ACC112 (cell line): ENCODE measurements around the gene FRY.
"Not testable (repeated sequence)": the region's sequence is repeated elsewhere in the genome, so short reads cannot be mapped to it uniquely, and the experiment has no call there.

Experiments used
- H2AFZ ChIP-seq: fragments of 200-600 bp; sonication (generic); one replicate; pipeline ENCODE4 v1.6.0; 2017; ENCODE audit warnings: antibody characterized with exemption, low read length; ENCODE audit not compliant: unreplicated experiment
- H3K27ac ChIP-seq: fragments of 200-600 bp; sonication (generic); 2 replicates; pipeline ENCODE4 v1.5.1; 2014; ENCODE audit warnings: low read depth, mild to moderate bottlenecking, antibody characterized with exemption, low read length, moderate library complexity
- H3K27me3 ChIP-seq: fragments of 200-600 bp; sonication (generic); 2 replicates; pipeline ENCODE4 v1.6.1; 2014; ENCODE audit warnings: mild to moderate bottlenecking, antibody characterized with exemption, low read length, moderate library complexity, mixed read lengths; ENCODE audit not compliant: insufficient read depth
- H3K36me3 ChIP-seq: fragments of 200-600 bp; sonication (generic); 2 replicates; pipeline ENCODE4 v1.6.1; 2016; ENCODE audit warnings: mild to moderate bottlenecking, antibody characterized with exemption, low read length, moderate library complexity, mixed read lengths; ENCODE audit not compliant: insufficient read depth
- H3K4me1 ChIP-seq: fragments of 200-600 bp; sonication (generic); one replicate; pipeline ENCODE4 v1.6.1; 2016; ENCODE audit warnings: low read length, mixed read lengths; ENCODE audit not compliant: insufficient read depth, unreplicated experiment, control insufficient read depth
- H3K4me3 ChIP-seq: fragments of 200-600 bp; sonication (generic); 2 replicates; pipeline ENCODE4 v1.5.1; 2014; ENCODE audit warnings: mild to moderate bottlenecking, low read depth, low read length
- H3K79me2 ChIP-seq: fragments of 200-600 bp; sonication (generic); one replicate; pipeline ENCODE4 v1.6.0; 2016; ENCODE audit warnings: low read length; ENCODE audit not compliant: control insufficient read depth, unreplicated experiment, insufficient read depth

The FRY gene

DNA sequence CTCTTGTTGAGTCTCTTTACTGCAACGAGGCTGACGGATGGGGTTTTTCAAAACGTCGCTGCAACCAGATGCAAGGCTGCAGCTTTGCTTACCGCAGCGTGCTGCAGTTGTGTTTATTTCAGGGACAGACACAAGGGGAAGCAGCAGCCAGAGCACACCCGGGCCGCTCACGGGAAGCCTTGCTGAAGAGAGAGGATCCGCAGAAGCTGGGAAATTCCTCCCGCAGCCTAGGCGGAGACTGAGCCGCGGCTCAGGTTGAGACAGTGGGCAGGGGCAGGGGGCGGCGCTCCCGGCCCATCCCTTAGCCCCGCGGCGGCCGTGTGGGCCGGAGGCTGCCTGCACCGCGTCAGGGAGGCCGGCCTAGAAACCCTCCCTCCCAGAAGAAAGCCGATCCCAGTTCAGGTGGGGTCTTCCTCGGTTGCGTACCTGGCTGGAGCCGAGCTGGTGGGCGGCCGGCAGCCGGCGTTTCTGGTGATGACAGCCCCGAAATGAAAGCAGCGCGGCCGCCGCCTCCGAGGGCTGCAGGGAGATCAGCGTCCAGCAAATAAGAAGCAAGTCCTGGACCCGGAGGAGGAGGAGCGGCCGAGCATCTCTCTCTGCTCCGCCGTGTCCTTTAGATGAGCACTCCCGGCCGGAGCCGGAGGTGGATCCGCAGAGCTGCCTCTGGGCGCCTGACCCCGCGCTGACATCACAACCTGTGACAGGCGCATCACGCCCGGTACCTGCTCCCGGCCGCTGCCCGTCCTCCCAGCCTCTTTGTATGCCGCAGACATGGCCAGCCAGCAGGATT is at the start of gene FRY:
FRY (plus strand) TSS at position 750 of the 790 bp plus-strand sequence; CDS start at position 772, 22 bp downstream.
- H3K4me3 ChIP-seq = peak within 1 kb of the TSS; percentile 83
- H3K36me3 ChIP-seq = no peaks in the 10 kb centered on the region
- H2AFZ ChIP-seq = peak within 1 kb of the TSS; percentile 94
- no peaks in the 10 kb centered on the region for H3K79me2 ChIP-seq
- H3K27me3 ChIP-seq = no peaks in the 10 kb centered on the region
- peaks cover 6% of the 10 kb centered on the region for H3K4me1 ChIP-seq
- no peak within 1 kb of the TSS for H3K27ac ChIP-seq

- Histone ChIP-seq H3K4me1 (peaks cover 10% of the 10 kb centered on the region), H3K79me2 (no peaks in the 10 kb centered on the region), H3K4me3 (no peak overlapping the region), H2AFZ (no peak overlapping the region), H3K27ac (peak overlapping the region; percentile 58), H3K27me3 (no peaks in the 10 kb centered on the region), H3K36me3 (no peaks in the 10 kb centered on the region)
Measured at GRCh38 chr13:31982124-31982523, 49.5 kb upstream of the FRY start.

GRCh38 chr13:31982540-31982939 is 49.0 kb upstream of the FRY start:
- H3K27ac ChIP-seq = peak overlapping the region; percentile 58
- no peaks in the 10 kb centered on the region for H3K27me3 ChIP-seq
- H3K36me3 ChIP-seq = no peaks in the 10 kb centered on the region
- H3K4me3 ChIP-seq = no peak overlapping the region
- no peak overlapping the region for H2AFZ ChIP-seq
- H3K4me1 ChIP-seq = peaks cover 10% of the 10 kb centered on the region
- H3K79me2 ChIP-seq = no peaks in the 10 kb centered on the region

GRCh38 chr13:31983696-31984095 is 47.9 kb upstream of the FRY start:
- not testable (repeated sequence) for H3K4me3 ChIP-seq, H3K27ac ChIP-seq, H2AFZ ChIP-seq, H3K27me3 ChIP-seq, H3K36me3 ChIP-seq, H3K79me2 ChIP-seq
- H3K4me1 ChIP-seq = peaks cover 10% of the 10 kb centered on the region

- H3K79me2 ChIP-seq, H3K27ac ChIP-seq, H3K36me3 ChIP-seq, H3K4me3 ChIP-seq, H2AFZ ChIP-seq, H3K27me3 ChIP-seq: not testable (repeated sequence)
- peaks cover 10% of the 10 kb centered on the region for H3K4me1 ChIP-seq
Measured at GRCh38 chr13:31984388-31984787, 47.2 kb upstream of the FRY start.

- no peak overlapping the region for H2AFZ ChIP-seq
- no peaks in the 10 kb centered on the region for H3K79me2 ChIP-seq
- peaks cover 9% of the 10 kb centered on the region for H3K4me1 ChIP-seq
- H3K27ac ChIP-seq = no peak overlapping the region
- H3K36me3 ChIP-seq = no peaks in the 10 kb centered on the region
- H3K4me3 ChIP-seq = no peak overlapping the region
- H3K27me3 ChIP-seq = no peaks in the 10 kb centered on the region
Measured at GRCh38 chr13:31986676-31987470, 44.7 kb upstream of the FRY start.

DNA sequence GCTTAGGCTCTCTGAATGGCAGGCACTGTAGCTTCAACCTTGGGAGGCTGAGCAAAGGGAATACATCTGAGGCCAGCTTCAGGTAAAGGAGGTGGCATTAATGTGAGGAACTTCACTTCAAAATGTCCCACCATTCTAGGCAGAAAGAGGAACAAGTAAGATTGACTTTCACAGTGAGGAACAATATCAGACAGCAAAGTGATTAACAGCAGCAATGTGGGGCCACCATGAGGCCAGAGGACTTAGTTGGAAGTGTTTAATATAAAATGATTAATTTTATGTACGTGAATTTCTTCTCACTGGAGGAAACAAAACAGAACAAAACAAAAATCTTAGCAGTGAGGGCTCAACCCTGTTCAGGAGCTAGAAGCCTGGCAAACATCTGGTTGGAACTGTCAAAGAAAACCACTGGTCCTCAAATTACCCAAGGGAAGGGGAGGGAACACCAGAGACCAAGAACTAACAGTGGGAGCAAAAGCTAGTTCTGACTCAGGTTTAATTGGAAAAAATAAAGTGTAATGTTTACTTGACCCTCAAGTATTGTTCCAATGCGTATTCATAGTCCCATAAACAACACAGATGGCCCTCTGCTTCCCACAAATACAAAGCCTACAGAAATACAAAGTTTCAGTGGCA is 43.9 kb upstream of the FRY start:
- Histone ChIP-seq H3K4me3 (no peak overlapping the region), H3K27ac (no peak overlapping the region), H3K36me3 (no peaks in the 10 kb centered on the region), H2AFZ (no peak overlapping the region), H3K79me2 (no peaks in the 10 kb centered on the region), H3K27me3 (no peaks in the 10 kb centered on the region), H3K4me1 (peaks cover 3% of the 10 kb centered on the region)

- not testable (repeated sequence) for H3K4me3 ChIP-seq, H3K27me3 ChIP-seq, H2AFZ ChIP-seq, H3K36me3 ChIP-seq, H3K4me1 ChIP-seq, H3K79me2 ChIP-seq, H3K27ac ChIP-seq
Measured at GRCh38 chr13:31994367-31994766, 37.2 kb upstream of the FRY start.

GRCh38 chr13:31996601-31997000 is 35.0 kb upstream of the FRY start:
- H3K36me3 ChIP-seq = no peaks in the 10 kb centered on the region
- no peaks in the 10 kb centered on the region for H3K27me3 ChIP-seq
- H3K27ac ChIP-seq = no peak overlapping the region
- H3K4me1 ChIP-seq = no peaks in the 10 kb centered on the region
- no peak overlapping the region for H3K4me3 ChIP-seq
- H2AFZ ChIP-seq = no peak overlapping the region
- no peaks in the 10 kb centered on the region for H3K79me2 ChIP-seq

- Histone ChIP-seq H3K27me3 (no peaks in the 10 kb centered on the region), H3K27ac (no peak overlapping the region), H3K36me3 (no peaks in the 10 kb centered on the region), H3K4me3 (no peak overlapping the region), H3K79me2 (no peaks in the 10 kb centered on the region), H3K4me1 (no peaks in the 10 kb centered on the region), H2AFZ (no peak overlapping the region)
Measured at GRCh38 chr13:31997641-31998040, 33.9 kb upstream of the FRY start.
